H9 (cell line): ENCODE results near the gene ASMTL. TPM values are rescaled to one million over a fixed set of nuclear protein-coding genes. Genes with fewer than 3 reads are reported as not detected.

Experiments used
- DNase-seq: peaks from one replicate; pipeline ENCODE4 v3.0.0-alpha.2; 2017
- H2AFZ ChIP-seq: one replicate; pipeline ENCODE4 v1.6.1; 2013; ENCODE audit warnings: mild to moderate bottlenecking, low read length, control low read depth, moderate library complexity
- H2AK5ac ChIP-seq: 2 replicates; pipeline ENCODE4 v1.6.1; 2013; ENCODE audit warnings: low read length, control low read depth, mixed read lengths; ENCODE audit not compliant: insufficient read length
- H2BK120ac ChIP-seq: one replicate; pipeline ENCODE4 v1.6.1; 2013; ENCODE audit warnings: low read depth, mild to moderate bottlenecking, low read length, control low read depth, inconsistent platforms; ENCODE audit not compliant: poor library complexity, severe bottlenecking
- H2BK12ac ChIP-seq: 2 replicates; pipeline ENCODE4 v1.6.1; 2013; ENCODE audit warnings: low read length, control low read depth, mixed read lengths, low read depth; ENCODE audit not compliant: insufficient read length
- H2BK15ac ChIP-seq: 2 replicates; pipeline ENCODE4 v1.6.1; 2013; ENCODE audit warnings: low read depth, low read length, control low read depth
- H2BK20ac ChIP-seq: one replicate; pipeline ENCODE4 v1.6.1; 2013; ENCODE audit warnings: low read depth, mild to moderate bottlenecking, low read length, control low read depth, inconsistent platforms; ENCODE audit not compliant: poor library complexity, severe bottlenecking
- H2BK5ac ChIP-seq: 2 replicates; pipeline ENCODE4 v1.6.1; 2013; ENCODE audit warnings: low read length, control low read depth, mixed read lengths; ENCODE audit not compliant: insufficient read length
- H3K14ac ChIP-seq: 2 replicates; pipeline ENCODE4 v1.6.1; 2013; ENCODE audit warnings: low read length, control low read depth; ENCODE audit not compliant: insufficient read depth
- H3K18ac ChIP-seq: 2 replicates; pipeline ENCODE4 v1.6.1; 2013; ENCODE audit warnings: low read depth, mild to moderate bottlenecking, mixed read lengths, low read length, control low read depth; ENCODE audit not compliant: insufficient read length
- H3K23ac ChIP-seq: 2 replicates; pipeline ENCODE4 v1.6.1; 2013; ENCODE audit warnings: low read length, control low read depth, mixed read lengths, low read depth; ENCODE audit not compliant: insufficient read length
- H3K23me2 ChIP-seq: 2 replicates; pipeline ENCODE4 v1.6.1; 2013; ENCODE audit warnings: low read depth, mild to moderate bottlenecking, mixed read lengths, low read length, control low read depth; ENCODE audit not compliant: insufficient read length, poor library complexity, severe bottlenecking
- H3K27ac ChIP-seq: 2 replicates; pipeline ENCODE4 v1.5.1; 2013; ENCODE audit warnings: low read length, control low read depth, mixed read lengths, low read depth; ENCODE audit not compliant: insufficient read length
- H3K27me3 ChIP-seq: 2 replicates; pipeline ENCODE4 v1.6.1; 2013; ENCODE audit warnings: low read length, control low read depth, inconsistent platforms; ENCODE audit not compliant: insufficient read depth
- H3K4ac ChIP-seq: 2 replicates; pipeline ENCODE4 v1.6.1; 2013; ENCODE audit warnings: low read depth, mild to moderate bottlenecking, control low read depth, inconsistent platforms, low read length, moderate library complexity
- H3K4me1 ChIP-seq: 2 replicates; pipeline ENCODE4 v1.6.1; 2013; ENCODE audit warnings: low read length, control low read depth, inconsistent platforms; ENCODE audit not compliant: insufficient read depth
- H3K4me2 ChIP-seq: 2 replicates; pipeline ENCODE4 v1.6.1; 2013; ENCODE audit warnings: low read length, control low read depth, mixed read lengths; ENCODE audit not compliant: insufficient read length, insufficient read depth
- H3K56ac ChIP-seq: 2 replicates; pipeline ENCODE4 v1.6.1; 2013; ENCODE audit warnings: low read depth, mild to moderate bottlenecking, mixed read lengths, low read length, control low read depth; ENCODE audit not compliant: insufficient read length
- H3K79me1 ChIP-seq: 2 replicates; pipeline ENCODE4 v1.6.1; 2013; ENCODE audit warnings: low read depth, mild to moderate bottlenecking, moderate library complexity, low read length, control low read depth, inconsistent platforms; ENCODE audit not compliant: insufficient read depth, poor library complexity, severe bottlenecking
- H3K79me2 ChIP-seq: 2 replicates; pipeline ENCODE4 v1.6.1; 2013; ENCODE audit warnings: low read length, control low read depth, inconsistent platforms; ENCODE audit not compliant: insufficient read depth
- H3K9ac ChIP-seq: 2 replicates; pipeline ENCODE4 v1.6.1; 2013; ENCODE audit warnings: low read length, control low read depth, mixed read lengths; ENCODE audit not compliant: insufficient read length; ENCODE audit errors: extremely low read depth
- H3K9me3 ChIP-seq: one replicate; pipeline ENCODE4 v1.6.1; 2013; ENCODE audit warnings: low read depth, low read length, inconsistent platforms; ENCODE audit not compliant: control insufficient read depth
- H3T11ph ChIP-seq: one replicate; pipeline ENCODE4 v1.6.1; 2013; ENCODE audit warnings: mild to moderate bottlenecking, low read length, control low read depth, inconsistent platforms
- H4K20me1 ChIP-seq: one replicate; pipeline ENCODE4 v1.6.1; 2013; ENCODE audit not compliant: control insufficient read depth, insufficient read length, insufficient read depth
- H4K5ac ChIP-seq: 2 replicates; pipeline ENCODE4 v1.6.1; 2013; ENCODE audit warnings: low read depth, mild to moderate bottlenecking, mixed read lengths, low read length, control low read depth; ENCODE audit not compliant: insufficient read length
- H4K8ac ChIP-seq: replicated peaks from 2 replicates; pipeline ENCODE4 v1.6.1; 2013; ENCODE audit warnings: low read length, control low read depth, mixed read lengths, low read depth; ENCODE audit not compliant: insufficient read length
- H4K91ac ChIP-seq: 2 replicates; pipeline ENCODE4 v1.6.1; 2013; ENCODE audit warnings: low read depth, mild to moderate bottlenecking, moderate library complexity, mixed read lengths, low read length, control low read depth; ENCODE audit not compliant: insufficient read length
- H3K27ac Mint-ChIP-seq, 3 experiments: 2 replicates in 2 of 3; 3 replicates in 1 of 3; pipeline ENCODE4 v1.8.0; 2020 to 2021; ENCODE audit warnings: mixed read lengths in 3 of 3, mild to moderate bottlenecking in 1 of 3, moderate library complexity in 1 of 3
- H3K27me3 Mint-ChIP-seq: 2 replicates; pipeline ENCODE4 v1.8.0; 2021; ENCODE audit warnings: low read depth, mild to moderate bottlenecking, moderate library complexity, mixed read lengths
- H3K36me3 Mint-ChIP-seq, 3 experiments: 2 replicates in 2 of 3; 3 replicates in 1 of 3; pipeline ENCODE4 v1.8.0; 2020 to 2021; ENCODE audit warnings: low read depth in 3 of 3, mixed read lengths in 3 of 3; ENCODE audit not compliant: insufficient read depth in 1 of 3
- H3K4me1 Mint-ChIP-seq, 2 experiments: 2 replicates each; pipeline ENCODE4 v1.8.0; 2020; ENCODE audit warnings: mixed read lengths in 2 of 2
- H3K4me3 Mint-ChIP-seq, 2 experiments: 2 replicates in 1 of 2; 3 replicates in 1 of 2; pipeline ENCODE4 v1.8.0; 2020 to 2021; ENCODE audit warnings: mild to moderate bottlenecking in 2 of 2, mixed read lengths in 2 of 2, moderate library complexity in 1 of 2
- H3K9me3 Mint-ChIP-seq, 2 experiments: 2 replicates in 1 of 2; 3 replicates in 1 of 2; pipeline ENCODE4 v1.8.0; 2020; ENCODE audit warnings: mild to moderate bottlenecking in 2 of 2, mixed read lengths in 2 of 2, moderate library complexity in 1 of 2
- CTCF ChIP-seq: fragments of 200-600 bp; sonication (generic); conservative IDR thresholded peaks from 3 replicates; pipeline ENCODE4 v1.8.0; 2021; ENCODE audit warnings: antibody characterized with exemption, mild to moderate bottlenecking
- WGBS: extraction: QIAGEN DNeasy Blood & Tissue Kit; methylation state at CpG from one replicate; pipeline ENCODE4 v1.1.7; 2013; ENCODE audit warnings: missing lambda C conversion rate, low lambda C conversion rate, mixed read lengths; ENCODE audit not compliant: insufficient read length; ENCODE audit errors: extremely low coverage; 5-methylcytosine and 5-hydroxymethylcytosine counted together
- total RNA-seq: library from RNA; stranded (reverse); gene quantifications from 2 replicates; pipeline ENCODE4 v1.2.1, GENCODE V29; 2021

ASMTL gene
- total RNA-seq, 1 experiment from 2014 or later = 59.8 TPM

- Histone ChIP-seq H4K8ac (no peak overlapping the region), H3T11ph (no peak overlapping the region), H3K14ac (no peak overlapping the region; the same call in 1 of the 2 replicates), H2AFZ (no peak overlapping the region), H2BK5ac (no peak overlapping the region), H2BK20ac (no peak overlapping the region), H3K9me3 (no peaks in the 10 kb centered on the region), H3K4ac (no peak overlapping the region), H3K4me1 (no peaks in the 10 kb centered on the region), H3K79me2 (peaks cover 18% of the 10 kb centered on the region; the same call in 1 of the 2 replicates), H3K9ac (no peak overlapping the region), H4K5ac (no peak overlapping the region), H4K20me1 (peaks cover 2% of the 10 kb centered on the region), H4K91ac (no peak overlapping the region), H3K23me2 (peaks cover 8% of the 10 kb centered on the region), H2AK5ac (no peak overlapping the region), H2BK120ac (no peak overlapping the region), H3K4me2 (no peak overlapping the region), H2BK15ac (no peak overlapping the region), H3K56ac (no peak overlapping the region), H3K23ac (no peak overlapping the region), H3K18ac (no peak overlapping the region), H3K27me3 (no peaks in the 10 kb centered on the region), H2BK12ac (no peak overlapping the region), H3K79me1 (peaks cover 15% of the 10 kb centered on the region), H3K27ac (no peak overlapping the region)
- Mint-ChIP-seq H3K27me3 (no peaks in the 10 kb centered on the region; the same call in 1 of the 2 replicates), H3K9me3 (peaks cover 3 to 4% of the 10 kb centered on the region in 2 experiments; a peak in 3 of 5 replicates), H3K27ac (peak overlapping the region in 2 of 3 experiments; percentile 41 to 81; a peak in 3 of 7 replicates), H3K4me1 (peaks cover 22 to 38% of the 10 kb centered on the region in 2 experiments), H3K36me3 (peaks cover 31 to 59% (median 40%) of the 10 kb centered on the region in 3 experiments), H3K4me3 (peak overlapping the region; percentile 92 to 95)
- no CpG with 5 or more reads among the region's 22 CpGs for WGBS
- no peak for TF ChIP-seq CTCF
- DNase-seq = no peak
Measured at GRCh38 chrX:1394731-1395501, 57.8 kb downstream of the ASMTL start.
